Peyer's patch (tissue), 4 donors: ENCODE data around the gene CDC25A.

ENCODE experiments used
- POLR2A ChIP-seq, 2 donors: fragments of 450-650 bp; IDR thresholded peaks; one replicate each; pipeline ENCODE4 v1.5.1; 2017; ENCODE audit warnings: antibody characterized with exemption in 2 of 2, mild to moderate bottlenecking in 2 of 2, moderate library complexity in 2 of 2
- TF ChIP-seq, protein P1 (sequence below), 6 experiments: fragments of 450-650 bp in 4 of 6; fragments of 200-600 bp in 2 of 6; sonication (generic) in 1 of 6; IDR thresholded peaks; one replicate each; pipeline ENCODE4 v1.5.1; 2017 to 2019; ENCODE audit warnings: antibody characterized with exemption in 6 of 6, mild to moderate bottlenecking in 3 of 6, moderate library complexity in 1 of 6

DNA sequence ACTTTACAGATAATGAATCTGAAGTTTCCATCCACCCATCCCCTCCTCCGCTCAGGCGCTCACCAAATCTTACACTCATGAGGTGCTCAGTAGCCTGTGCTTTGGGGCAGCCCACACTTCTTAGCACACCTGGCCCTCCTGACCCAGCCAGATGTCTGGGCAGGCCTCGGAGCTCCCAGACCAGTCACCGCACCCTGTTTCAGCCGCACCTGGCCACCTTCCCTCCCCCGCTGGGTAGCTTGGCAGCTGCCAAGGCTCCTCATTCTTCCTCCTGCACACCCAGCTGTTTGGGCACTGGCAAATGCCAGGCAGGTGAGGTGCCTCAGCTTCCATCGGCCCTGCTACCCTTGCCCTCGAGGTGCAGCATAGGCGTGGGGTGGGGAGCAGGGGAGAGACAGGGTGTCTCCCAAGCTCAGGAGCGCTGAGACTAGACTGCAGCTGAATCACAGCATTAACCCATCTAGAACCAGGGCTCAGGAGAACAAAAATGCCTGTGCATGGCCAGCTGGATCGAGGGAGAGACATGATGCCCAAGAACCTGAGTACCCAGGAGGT is 45.8 kb downstream of the CDC25A start:
- TF ChIP-seq, protein P1, sequence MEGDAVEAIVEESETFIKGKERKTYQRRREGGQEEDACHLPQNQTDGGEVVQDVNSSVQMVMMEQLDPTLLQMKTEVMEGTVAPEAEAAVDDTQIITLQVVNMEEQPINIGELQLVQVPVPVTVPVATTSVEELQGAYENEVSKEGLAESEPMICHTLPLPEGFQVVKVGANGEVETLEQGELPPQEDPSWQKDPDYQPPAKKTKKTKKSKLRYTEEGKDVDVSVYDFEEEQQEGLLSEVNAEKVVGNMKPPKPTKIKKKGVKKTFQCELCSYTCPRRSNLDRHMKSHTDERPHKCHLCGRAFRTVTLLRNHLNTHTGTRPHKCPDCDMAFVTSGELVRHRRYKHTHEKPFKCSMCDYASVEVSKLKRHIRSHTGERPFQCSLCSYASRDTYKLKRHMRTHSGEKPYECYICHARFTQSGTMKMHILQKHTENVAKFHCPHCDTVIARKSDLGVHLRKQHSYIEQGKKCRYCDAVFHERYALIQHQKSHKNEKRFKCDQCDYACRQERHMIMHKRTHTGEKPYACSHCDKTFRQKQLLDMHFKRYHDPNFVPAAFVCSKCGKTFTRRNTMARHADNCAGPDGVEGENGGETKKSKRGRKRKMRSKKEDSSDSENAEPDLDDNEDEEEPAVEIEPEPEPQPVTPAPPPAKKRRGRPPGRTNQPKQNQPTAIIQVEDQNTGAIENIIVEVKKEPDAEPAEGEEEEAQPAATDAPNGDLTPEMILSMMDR (IDR thresholded peaks at IDR 0.05) = no peak
- no peak for TF ChIP-seq POLR2A (IDR thresholded peaks at IDR 0.05)
